ENCODE results near the gene FXYD1. TPM values are rescaled to one million over a fixed set of nuclear protein-coding genes. Genes with fewer than 3 reads are reported as not detected.

The FXYD1 gene
- total RNA-seq, 2 donors from 2014 or later: 1.6 to 9.1 TPM

DNA sequence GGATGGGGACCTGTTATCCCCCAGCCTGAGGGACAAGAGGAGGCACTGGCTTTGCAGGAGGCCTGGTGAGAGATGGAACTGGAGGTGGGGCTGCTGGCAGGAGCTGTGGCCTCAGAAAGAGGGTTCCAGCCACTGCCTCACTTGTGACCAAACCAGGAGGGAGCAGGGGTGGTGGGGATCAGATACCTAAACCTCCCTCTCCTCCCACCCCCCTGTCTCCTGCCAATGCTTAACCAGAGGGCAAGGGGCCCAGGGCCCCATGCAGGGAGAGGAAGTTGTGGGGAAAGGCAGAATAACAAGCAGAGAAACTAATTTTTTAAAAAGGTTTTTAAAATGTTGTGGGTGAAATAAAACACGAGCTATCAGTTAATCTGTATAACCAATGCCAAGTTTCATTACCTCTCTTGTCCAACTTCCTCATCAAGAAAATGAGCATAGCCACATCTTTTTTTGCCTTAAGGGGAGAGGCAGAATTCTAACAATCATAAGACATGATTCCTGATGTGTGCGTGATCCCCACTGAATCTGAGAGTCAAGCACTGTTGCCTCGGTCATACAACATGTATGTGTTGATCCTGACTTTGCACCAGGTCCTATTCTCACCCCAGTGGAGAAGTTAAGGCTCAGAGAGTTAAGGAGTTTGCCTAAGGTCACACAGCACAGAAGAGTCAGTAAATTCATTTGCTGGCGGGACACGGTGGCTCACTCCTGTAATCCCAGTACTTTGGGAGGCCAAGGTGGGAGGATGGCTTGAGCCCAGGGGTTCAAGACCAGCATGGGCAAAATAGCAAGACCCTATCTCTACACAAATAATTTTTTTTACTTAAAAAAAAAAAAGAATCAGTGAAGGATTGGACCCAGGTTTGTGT, 28.9 kb downstream of the FXYD1 start:
- H3K36me3 ChIP-seq (replicated peaks in 1 of 2; ENCODE audit: insufficient read depth in 1 of 2, low read depth in 2 of 2): no peaks in the 10 kb centered on the region
- no peak overlapping the region for H3K27ac ChIP-seq
- no peaks in the 10 kb centered on the region for H3K4me1 ChIP-seq
- H3K4me3 ChIP-seq: no peak overlapping the region
- H3K9me3 ChIP-seq: peaks cover 0 to 12% (median 0%) of the 10 kb centered on the region in 3 donors
- TF ChIP-seq POLR2A (IDR thresholded peaks at IDR 0.05): no peak
- TF ChIP-seq, protein P1, sequence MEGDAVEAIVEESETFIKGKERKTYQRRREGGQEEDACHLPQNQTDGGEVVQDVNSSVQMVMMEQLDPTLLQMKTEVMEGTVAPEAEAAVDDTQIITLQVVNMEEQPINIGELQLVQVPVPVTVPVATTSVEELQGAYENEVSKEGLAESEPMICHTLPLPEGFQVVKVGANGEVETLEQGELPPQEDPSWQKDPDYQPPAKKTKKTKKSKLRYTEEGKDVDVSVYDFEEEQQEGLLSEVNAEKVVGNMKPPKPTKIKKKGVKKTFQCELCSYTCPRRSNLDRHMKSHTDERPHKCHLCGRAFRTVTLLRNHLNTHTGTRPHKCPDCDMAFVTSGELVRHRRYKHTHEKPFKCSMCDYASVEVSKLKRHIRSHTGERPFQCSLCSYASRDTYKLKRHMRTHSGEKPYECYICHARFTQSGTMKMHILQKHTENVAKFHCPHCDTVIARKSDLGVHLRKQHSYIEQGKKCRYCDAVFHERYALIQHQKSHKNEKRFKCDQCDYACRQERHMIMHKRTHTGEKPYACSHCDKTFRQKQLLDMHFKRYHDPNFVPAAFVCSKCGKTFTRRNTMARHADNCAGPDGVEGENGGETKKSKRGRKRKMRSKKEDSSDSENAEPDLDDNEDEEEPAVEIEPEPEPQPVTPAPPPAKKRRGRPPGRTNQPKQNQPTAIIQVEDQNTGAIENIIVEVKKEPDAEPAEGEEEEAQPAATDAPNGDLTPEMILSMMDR (IDR thresholded peaks at IDR 0.05): no peak
- DNase-seq: no peak
- ATAC-seq: no peak
- WGBS, 2 donors: 79 to 84% methylated on average over 5 of the region's 5 CpGs
- intact Hi-C loops (cut with DNase I): no loop called here
- no peaks in the 10 kb centered on the region for H3K27me3 ChIP-seq

DNA sequence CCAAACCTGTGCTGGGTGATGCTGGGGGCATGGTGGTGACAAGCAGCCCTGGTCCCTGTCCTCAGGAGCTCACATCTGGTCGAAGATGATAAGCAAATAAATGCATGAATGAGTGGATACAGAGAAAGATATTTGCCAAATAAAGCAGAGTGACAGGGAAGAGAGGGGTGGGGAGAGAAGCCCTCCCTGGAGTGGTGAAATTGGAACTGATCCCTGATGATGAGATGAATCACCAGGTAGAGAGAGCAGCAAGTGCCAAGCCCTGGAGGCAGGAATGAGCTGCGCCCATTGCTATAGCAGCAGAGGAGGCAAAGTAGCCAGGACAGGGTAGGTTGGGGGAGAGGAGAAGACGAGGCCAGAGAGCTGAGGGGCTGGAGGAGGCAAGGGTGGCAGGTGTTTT, 29.6 kb downstream of the FXYD1 start:
- DNase-seq: no peak
- Histone ChIP-seq H3K27ac (no peak overlapping the region), H3K27me3 (no peaks in the 10 kb centered on the region), H3K4me1 (no peaks in the 10 kb centered on the region), H3K9me3 (peaks cover 0 to 12% (median 0%) of the 10 kb centered on the region in 3 donors), H3K36me3 (replicated peaks in 1 of 2; ENCODE audit: insufficient read depth in 1 of 2, low read depth in 2 of 2) (no peaks in the 10 kb centered on the region), H3K4me3 (no peak overlapping the region)
- TF ChIP-seq, protein P1 (IDR thresholded peaks at IDR 0.05): no peak
- TF ChIP-seq POLR2A (IDR thresholded peaks at IDR 0.05): no peak
- WGBS, 2 donors: 63 to 66% methylated on average over 3 of the region's 3 CpGs
- intact Hi-C loops (cut with DNase I): no loop called here
- ATAC-seq: no peak

DNA sequence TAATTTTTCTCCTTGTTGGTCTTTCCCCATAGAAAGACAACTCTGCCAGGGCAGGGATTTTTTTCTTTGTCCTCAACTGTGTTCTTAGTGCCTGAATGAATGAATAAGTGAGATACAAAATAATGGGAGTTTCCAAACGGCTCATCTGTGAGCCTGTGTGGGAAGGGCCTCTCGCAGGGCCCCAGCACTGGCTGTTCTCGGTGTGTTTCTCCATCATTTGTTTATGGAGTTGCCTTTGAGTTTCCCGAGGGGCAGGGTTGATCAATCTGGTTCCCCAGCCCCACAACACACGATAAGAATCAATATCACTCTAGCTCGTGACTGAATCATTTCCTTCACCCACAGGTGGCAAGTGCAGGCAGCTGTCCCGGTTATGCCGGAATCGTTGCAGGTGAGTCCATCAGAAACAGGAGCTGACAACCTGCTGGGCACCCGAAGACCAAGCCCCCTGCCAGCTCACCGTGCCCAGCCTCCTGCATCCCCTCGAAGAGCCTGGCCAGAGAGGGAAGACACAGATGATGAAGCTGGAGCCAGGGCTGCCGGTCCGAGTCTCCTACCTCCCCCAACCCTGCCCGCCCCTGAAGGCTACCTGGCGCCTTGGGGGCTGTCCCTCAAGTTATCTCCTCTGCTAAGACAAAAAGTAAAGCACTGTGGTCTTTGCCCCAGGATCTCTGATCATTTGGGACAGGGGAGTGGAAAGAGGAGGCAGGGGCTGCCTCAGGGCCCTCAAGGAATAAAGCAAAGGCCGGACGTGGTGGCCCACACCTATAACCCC, 30.8 kb downstream of the FXYD1 start:
- Histone ChIP-seq H3K4me1 (no peaks in the 10 kb centered on the region), H3K4me3 (no peak overlapping the region), H3K36me3 (replicated peaks in 1 of 2; ENCODE audit: insufficient read depth in 1 of 2, low read depth in 2 of 2) (no peaks in the 10 kb centered on the region), H3K27ac (no peak overlapping the region), H3K27me3 (no peaks in the 10 kb centered on the region), H3K9me3 (peaks cover 0 to 12% (median 0%) of the 10 kb centered on the region in 3 donors)
- TF ChIP-seq, protein P1 (IDR thresholded peaks at IDR 0.05): no peak
- 69 to 75% methylated on average over 12 to 18 of the region's 18 CpGs for WGBS, 2 donors
- intact Hi-C loops (cut with DNase I): no loop called here
- no peak for DNase-seq
- no peak for ATAC-seq

DNA sequence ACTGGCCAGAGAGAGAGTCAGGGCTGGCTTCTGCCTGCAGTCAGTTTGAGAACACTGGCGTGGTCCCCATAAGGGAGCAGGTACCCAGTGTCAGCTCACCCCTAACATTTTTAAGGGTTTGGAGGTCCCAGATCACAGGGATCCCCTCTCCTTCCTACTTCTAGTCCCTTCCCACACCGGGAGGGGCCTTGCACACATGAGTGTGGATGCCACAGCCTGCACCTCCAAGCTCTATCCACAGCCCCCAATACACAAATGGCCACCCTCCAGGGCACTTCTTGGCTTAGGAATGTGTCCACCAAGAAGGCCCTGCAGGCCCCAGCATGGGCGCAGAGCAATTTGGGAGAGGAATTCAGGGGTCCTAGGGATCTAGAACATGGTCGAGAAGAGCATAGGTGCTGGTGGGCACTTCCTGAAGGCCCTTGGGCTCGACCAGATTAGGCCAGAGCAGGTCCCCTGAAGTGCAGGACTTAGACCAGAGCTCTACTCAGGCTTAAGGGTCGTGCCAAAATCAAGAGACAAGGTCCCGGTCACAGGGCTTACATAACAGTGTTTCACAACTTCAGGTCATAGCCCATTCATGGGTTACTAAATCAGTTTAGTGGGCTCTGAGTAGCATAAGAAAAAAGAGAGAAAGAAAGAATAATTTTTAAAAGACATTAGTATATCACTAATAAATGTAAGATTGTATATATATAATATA, 31.9 kb downstream of the FXYD1 start:
- WGBS, 2 donors: 67 to 72% methylated on average over 7 of the region's 7 CpGs
- TF ChIP-seq, protein P1 (IDR thresholded peaks at IDR 0.05): no peak
- no peak for TF ChIP-seq POLR2A (IDR thresholded peaks at IDR 0.05)
- no peak for ATAC-seq

More for the DNA sequence above, 31.9 kb downstream of the FXYD1 start:
- intact Hi-C loops (cut with DNase I): no loop called here
- Histone ChIP-seq H3K36me3 (replicated peaks in 1 of 2; ENCODE audit: insufficient read depth in 1 of 2, low read depth in 2 of 2) (no peaks in the 10 kb centered on the region), H3K27me3 (no peaks in the 10 kb centered on the region), H3K4me1 (no peaks in the 10 kb centered on the region), H3K27ac (no peak overlapping the region), H3K9me3 (peaks cover 0 to 11% (median 0%) of the 10 kb centered on the region in 3 donors), H3K4me3 (no peak overlapping the region)
- no peak for DNase-seq
